Raji (cell line): ENCODE data around the gene GSG1L2.

ENCODE experiments used
- POLR2A ChIP-seq: IDR thresholded peaks from 2 replicates; pipeline ENCODE4 v1.6.1; 2011; ENCODE audit warnings: low read depth, low read length, control low read depth; ENCODE audit not compliant: insufficient read depth

Gene GSG1L2

GRCh38 chr17:9811537-9811936 is 10.3 kb downstream of the GSG1L2 start:
- no peak for TF ChIP-seq POLR2A

GRCh38 chr17:9811086-9811485 is 10.8 kb downstream of the GSG1L2 start:
- no peak for TF ChIP-seq POLR2A

- no peak for TF ChIP-seq POLR2A
Observed at GRCh38 chr17:9810100-9810949, 11.6 kb downstream of the GSG1L2 start.

- TF ChIP-seq POLR2A, result no peak
Observed at GRCh38 chr17:9809409-9809808, 12.5 kb downstream of the GSG1L2 start.

- TF ChIP-seq POLR2A, result no peak
Observed at GRCh38 chr17:9806699-9807098, 15.2 kb downstream of the GSG1L2 start.

- TF ChIP-seq POLR2A, result no peak
Observed at GRCh38 chr17:9805769-9806168, 16.1 kb downstream of the GSG1L2 start.

GRCh38 chr17:9802697-9803096 is 19.2 kb downstream of the GSG1L2 start:
- TF ChIP-seq POLR2A, result no peak

GRCh38 chr17:9802294-9802693 is 19.6 kb downstream of the GSG1L2 start:
- TF ChIP-seq POLR2A, result no peak

- no peak for TF ChIP-seq POLR2A
Observed at GRCh38 chr17:9801505-9801904, 20.4 kb downstream of the GSG1L2 start.

GRCh38 chr17:9798724-9799123 is 23.2 kb downstream of the GSG1L2 start:
- no peak for TF ChIP-seq POLR2A

GRCh38 chr17:9798008-9798407 is 23.9 kb downstream of the GSG1L2 start:
- no peak for TF ChIP-seq POLR2A

GRCh38 chr17:9792181-9792840 is 29.6 kb downstream of the GSG1L2 start:
- no peak for TF ChIP-seq POLR2A

GRCh38 chr17:9790889-9791876 is 30.7 kb downstream of the GSG1L2 start, which contains the start of gene DHRS7C:
DHRS7C (minus strand) TSS chr17:9791592; CDS start chr17:9791284, 308 bp downstream.
- TF ChIP-seq POLR2A, result no peak

GRCh38 chr17:9790316-9790715 is 31.6 kb downstream of the GSG1L2 start:
- TF ChIP-seq POLR2A, result no peak

GRCh38 chr17:9788601-9789000 is 33.3 kb downstream of the GSG1L2 start:
- TF ChIP-seq POLR2A, result no peak
